ENCODE measurements around the gene SUSD1.
"Not testable (repeated sequence)": the region's sequence is repeated elsewhere in the genome, so short reads cannot be mapped to it uniquely, and the experiment has no call there.

SUSD1 gene

DNA sequence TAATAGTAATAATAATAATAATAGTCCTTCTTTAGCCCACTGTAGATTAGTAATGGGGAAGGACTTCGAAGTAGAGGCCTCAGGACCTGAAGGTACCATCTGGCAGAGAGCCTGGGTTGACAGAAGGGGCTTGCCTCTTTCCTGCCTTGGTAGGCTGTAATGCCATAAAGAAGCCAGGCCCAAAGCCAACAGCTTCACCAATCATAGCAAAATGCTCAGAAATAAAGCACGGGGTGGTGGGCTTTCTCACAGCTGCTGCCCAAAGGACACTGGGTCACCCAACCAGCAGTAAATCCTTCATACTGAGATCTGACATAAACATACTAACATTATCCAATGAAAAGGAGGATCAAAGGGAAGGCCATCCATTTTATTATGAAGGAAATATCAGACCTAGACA is 70.7 kb downstream of the SUSD1 start:
- FAIRE-seq (no peak), DNase-seq (ENCODE audit: insufficient read length, low spot score) (no peak)

DNA sequence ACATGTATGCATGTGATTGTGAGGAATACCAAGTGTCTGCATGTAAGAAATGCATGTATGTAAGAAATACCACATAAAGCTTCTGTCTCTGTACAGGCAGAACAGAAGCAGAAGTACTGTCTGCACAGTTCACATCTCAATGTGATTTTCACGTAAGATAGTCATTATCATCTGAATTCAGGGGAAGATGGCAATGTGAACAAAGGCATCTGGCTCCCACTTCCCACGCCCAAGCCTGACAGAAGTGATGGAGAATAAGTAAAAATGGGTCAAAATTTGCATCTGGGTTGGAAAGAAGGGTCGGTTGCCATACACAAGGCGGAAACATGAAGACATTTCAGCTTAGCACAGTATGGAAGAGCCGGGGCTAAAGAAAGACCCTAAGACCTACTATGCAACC is 71.7 kb downstream of the SUSD1 start:
- no peak for FAIRE-seq

DNA sequence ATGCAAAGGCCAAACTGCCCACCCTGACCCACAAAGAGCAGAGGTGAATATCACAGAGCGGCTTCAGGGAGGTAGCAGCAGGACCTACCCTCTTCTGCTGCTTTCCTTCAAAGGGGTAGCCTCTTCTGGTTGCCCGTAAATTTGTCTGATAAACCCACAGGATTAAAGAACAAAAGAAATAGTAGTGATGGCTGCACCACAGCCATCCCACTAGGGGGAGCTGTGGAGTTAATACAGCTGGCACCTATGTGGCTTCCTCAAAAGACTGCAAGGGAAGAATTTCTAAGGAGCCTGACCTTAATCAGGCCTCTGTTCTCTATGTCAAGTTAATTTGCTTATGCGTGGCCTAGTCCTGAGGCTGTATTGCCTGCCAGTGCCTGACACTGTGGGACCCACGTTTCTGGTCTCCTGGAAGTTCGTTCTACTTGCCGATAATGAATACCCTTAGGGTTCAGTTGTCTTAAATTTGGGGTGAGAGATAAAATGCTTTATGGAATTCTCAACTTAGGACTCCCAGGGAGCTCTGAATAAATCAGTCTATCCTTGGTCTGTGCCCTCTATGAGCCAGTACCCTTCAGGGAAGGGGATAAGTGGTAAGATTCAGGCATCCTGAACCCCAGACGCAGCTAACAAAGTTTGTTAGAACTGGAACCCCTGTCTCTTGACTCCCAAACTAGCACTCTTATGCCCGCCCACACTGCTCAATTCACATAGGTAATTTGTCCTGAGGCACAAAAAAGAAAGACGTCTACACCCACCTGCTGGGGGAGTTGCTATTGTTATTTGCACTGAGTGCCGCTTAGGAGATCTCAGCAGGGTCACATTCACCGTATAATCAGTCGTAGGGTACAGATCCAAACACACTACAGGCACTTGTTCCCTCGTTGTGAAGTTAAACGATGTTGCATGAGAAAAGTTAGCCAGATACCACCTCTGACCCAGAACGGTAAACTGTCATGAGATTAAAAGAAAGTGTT is 77.1 kb downstream of the SUSD1 start:
- FAIRE-seq (peak; percentile 92), DNase-seq (ENCODE audit: insufficient read length, low spot score) (peak; percentile 47)

More for the DNA sequence above, 71.7 kb downstream of the SUSD1 start:
- no peak for DNase-seq (ENCODE audit: insufficient read length, low spot score)

DNA sequence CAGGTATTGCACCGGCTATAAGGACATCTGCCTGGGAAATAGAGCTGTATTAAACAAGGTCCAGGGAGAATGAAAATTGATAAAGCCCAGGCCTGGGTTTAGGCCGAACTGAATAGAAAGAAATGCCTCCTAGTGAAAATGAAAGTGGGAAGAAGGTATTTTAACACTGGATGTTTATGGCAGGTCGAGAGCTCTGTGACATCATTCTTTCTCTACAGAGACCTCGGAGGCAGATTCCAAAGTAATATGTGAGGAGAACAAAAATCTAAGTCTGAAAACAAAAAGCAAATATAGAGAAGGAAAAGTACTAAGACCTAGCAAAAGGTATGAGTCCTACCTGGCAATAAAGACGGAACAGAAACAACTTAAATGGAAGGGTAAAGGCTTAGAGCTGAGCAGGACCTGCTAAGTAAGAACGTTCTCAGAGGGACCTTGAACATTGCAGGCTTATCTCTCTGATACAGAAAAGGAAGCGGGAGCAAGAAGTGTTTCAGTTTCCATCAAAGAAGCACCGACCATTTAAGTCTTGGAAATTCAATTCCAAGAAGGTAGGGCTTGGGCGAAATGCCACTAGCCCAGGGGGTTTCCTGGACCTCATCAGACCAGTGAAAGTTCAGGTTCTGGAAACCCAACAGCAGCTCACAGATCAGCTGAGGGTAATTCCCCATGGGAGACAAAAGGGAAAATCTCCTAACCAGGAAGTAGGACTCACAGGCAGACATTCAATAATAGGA is 80.0 kb downstream of the SUSD1 start:
- no peak for DNase-seq (ENCODE audit: insufficient read length, low spot score)
- no peak for FAIRE-seq

DNA sequence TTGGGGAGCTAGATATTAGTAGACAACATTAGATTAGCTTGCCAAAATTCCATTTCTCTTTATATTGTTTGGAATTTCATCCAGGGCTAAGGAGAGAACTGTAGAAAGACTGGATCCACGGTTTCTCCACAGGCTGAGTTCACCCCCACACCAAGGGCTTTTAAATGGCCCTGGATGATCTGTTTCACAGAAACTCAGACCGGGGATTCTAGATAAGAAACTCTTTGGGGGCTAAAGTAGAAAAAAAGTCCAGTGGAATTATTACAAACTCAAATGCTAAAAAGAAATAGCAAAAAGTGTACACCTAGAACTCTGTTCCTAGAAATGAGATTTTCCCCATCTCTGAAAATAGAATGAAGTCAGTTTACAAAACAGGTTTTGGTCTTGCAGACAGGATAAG is 80.9 kb downstream of the SUSD1 start:
- FAIRE-seq (no peak), DNase-seq (ENCODE audit: insufficient read length, low spot score) (no peak)

DNA sequence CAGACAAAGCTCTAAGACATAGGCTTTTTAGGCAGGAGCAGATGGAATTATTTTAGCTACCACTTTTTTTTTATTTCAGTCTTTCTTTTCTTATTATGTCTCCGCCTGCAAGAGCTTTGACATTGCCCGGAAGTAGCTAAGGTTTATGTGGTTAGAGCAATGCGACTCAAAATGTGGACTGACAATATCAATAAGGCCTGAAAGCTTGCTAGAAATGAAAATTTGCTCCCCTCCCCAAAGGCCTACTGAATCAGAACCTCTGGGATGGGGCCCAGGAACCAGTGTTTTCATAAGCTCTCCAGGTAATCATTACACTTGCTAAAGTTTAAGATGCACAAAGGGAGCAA is 81.3 kb downstream of the SUSD1 start:
- FAIRE-seq = no peak

DNA sequence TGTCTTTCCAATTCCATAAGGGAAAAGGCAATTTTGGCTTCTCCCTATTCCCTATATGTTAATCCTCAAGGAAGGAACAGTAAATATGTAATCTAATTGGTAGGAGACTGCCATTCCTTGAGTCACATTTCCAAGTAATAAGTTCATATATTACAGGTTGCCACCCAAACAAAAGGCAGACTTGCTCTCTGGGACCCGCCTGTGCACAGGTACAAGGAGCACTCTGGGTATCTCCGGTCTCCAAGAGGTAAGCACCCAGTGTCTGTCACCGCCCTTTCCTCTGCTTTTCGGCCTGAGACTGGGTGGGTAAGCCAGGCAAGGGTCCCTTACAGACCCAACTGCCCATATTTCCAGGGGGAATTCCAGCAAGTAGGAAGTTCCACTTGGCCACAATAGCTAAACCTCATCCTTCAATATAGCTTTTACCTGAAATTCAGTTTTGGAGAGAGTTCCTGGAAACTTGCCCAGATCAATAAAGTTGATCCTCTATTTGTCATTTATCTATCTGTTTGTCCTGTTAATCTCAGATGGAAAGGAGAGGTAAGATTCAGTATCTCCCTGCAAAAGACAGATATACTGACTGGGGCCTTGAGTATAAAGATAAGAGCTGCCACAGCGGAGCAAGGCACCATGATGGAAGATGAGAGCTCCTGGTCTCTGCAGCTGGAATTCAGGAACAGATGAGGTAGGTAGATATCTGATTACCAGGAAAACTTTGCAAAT is 81.8 kb downstream of the SUSD1 start:
- no peak for DNase-seq (ENCODE audit: insufficient read length, low spot score)
- no peak for FAIRE-seq

More for the DNA sequence above, 81.3 kb downstream of the SUSD1 start:
- DNase-seq (ENCODE audit: insufficient read length, low spot score) = no peak

DNA sequence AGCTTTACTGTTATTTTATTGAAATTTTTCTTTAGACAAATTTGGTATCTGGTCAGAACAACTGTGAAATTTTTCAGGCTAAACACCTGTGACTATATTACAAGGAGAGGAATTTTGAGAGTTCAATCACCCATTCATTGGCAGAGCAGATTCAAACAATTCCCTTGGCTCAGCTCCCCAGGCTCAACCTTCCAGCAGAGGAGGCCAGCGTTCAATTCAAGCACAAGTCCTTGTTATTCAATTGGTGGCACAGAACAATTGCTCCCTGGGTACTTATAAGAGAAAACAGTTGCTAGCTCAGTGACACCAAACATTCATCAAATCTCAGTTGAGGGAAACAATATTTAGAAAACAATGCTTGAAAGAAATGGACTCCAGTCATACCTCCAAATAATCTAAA is 83.3 kb downstream of the SUSD1 start:
- FAIRE-seq (no peak), DNase-seq (ENCODE audit: insufficient read length, low spot score) (no peak)

DNA sequence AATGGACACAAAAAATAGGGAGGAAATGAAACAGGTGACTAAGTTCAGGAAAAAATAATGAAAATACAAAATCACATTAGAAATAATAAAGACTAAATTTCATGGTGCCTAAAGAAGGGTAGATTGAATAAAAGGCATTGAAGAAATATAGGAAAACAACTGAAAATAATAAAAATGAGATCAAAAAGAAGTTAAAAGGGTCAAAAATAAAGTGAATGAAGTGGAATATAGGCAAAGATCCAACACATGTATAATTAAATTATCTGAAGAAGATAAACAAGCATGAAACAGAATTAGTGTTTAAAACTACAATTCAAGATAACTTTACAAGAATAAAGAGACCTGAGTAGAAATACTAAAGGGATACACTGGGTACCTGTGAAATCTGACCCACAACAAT is 87.6 kb downstream of the SUSD1 start:
- no peak for FAIRE-seq

DNA sequence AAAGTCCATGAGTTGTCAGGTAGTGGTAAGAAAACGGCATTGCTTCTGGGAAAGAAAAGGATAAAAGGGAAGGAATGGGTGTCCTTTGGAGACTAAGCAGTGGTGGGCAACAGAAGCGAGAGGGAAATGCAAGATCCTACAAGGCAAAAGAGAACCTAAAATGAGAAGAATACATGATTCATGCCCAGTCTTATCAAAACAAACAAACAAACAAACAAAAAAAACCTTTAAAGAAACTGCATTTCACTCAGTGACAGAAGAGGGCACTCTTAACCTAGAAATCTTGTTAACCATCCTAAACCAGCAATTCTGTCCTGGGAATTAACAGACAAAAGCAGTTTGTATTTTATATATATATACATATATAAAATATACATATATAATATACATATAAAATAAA is 88.5 kb downstream of the SUSD1 start:
- FAIRE-seq (peak; percentile 28), DNase-seq (ENCODE audit: insufficient read length, low spot score) (no peak)

More for the DNA sequence above, 87.6 kb downstream of the SUSD1 start:
- no peak for DNase-seq (ENCODE audit: insufficient read length, low spot score)

DNA sequence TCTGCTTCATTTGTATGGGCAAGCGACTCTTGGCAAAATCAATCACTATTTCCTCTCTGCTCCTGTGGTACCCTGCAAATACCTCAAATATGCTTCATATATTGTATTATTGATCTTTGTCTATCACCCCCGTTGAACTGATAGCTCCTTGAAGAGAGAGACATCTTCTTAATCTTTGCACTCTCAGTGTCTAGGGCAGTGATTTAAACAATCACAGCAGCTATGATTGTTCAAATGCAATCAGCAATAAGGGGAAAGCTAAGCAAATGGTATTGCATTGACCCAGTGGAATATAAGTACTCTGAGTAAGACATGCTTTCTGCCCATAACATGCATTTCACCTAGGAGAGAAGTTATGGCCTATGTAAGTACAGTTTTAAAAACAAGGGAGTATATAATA is 90.2 kb downstream of the SUSD1 start:
- DNase-seq (ENCODE audit: insufficient read length, low spot score) (no peak), FAIRE-seq (no peak)

DNA sequence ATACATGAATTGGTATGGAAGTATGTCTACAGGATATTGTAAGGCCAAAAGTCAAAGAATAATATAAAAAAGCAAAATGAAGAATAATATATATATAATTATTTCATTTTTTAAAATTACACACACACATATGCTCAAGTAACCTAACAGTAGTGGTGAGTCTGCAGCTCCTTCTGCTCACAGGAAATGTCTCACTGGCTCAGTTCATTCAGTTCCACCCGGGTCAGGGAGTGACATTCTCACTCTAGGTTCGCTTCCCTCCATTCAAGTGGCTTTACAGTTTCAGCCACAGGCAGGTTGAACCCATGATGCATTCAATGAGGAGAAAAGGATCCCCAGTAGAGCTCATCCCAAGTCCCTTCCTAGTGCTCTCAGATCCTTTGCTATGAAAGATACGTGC is 90.8 kb downstream of the SUSD1 start:
- DNase-seq (ENCODE audit: insufficient read length, low spot score) (no peak), FAIRE-seq (peak; percentile 57)

DNA sequence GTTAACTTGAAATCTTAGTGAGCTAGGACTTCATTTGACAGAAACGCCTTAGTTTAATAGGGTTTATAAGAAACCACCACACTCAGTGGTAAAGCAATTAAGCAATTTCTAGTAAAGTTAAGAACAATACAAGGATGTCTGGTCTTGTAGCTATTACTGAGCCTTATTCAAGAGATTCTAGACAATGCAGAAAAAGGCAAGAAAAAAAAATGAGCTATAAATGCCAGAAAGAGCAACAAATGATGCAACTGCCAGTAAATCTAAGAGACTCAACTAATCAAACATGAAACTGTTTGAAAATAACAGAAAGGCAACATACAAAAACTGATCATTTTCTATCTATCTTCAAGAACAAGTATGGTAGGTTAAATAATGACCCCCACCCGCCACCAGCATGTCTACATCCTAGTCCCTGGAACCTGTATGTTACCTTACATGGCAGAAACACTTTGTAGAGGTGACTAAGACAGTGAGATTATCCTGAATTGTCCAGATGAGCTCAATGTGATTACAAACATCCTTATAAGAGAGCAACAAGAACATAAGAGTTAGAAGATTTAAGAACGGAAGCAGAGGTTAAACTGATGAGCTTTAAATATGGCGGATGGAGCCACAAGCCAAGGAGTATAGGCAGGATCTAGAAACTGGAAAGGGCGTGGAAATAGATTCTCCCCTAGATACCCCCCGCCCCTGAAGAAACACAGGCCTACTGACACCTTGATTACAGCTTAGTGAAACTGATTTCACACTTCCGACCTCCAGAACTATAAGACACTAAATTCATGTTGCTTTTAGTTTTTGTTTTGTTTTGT is 93.0 kb downstream of the SUSD1 start:
- FAIRE-seq (no peak), DNase-seq (ENCODE audit: insufficient read length, low spot score) (no peak)

DNA sequence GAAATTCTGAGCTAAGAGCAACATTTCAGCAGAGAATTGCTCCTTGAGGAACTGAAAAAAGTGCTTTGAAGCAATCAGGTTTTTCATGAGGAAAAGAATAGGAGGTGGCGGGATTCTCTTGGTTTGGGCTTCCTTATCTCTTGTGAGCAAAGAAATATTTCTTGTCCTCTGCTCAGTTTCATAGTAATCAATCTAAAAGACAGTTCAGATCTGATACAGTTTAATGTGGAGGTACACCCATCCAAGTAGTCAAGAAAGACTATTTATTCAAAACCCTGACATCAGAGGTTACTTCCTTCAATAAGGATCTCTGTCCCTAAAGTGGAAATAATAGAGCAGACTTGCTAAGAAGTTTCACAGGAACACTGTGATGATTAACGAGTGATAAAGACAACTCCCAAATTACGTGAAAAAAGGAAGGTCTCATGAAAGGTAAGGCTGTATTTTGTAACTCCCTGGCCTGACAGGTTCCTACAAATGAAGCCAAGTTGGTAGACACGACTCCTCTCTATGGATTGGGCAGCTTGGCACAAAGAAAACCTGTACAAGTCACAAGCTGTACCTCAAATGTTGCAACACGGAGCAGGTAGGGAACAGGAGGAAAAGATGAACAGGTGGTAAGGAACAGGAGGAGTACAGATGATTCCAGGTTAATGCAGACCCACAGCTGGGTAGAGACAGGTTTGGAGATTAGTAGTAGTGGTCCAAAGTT is 94.1 kb downstream of the SUSD1 start:
- no peak for FAIRE-seq
- no peak for DNase-seq (ENCODE audit: insufficient read length, low spot score)

DNA sequence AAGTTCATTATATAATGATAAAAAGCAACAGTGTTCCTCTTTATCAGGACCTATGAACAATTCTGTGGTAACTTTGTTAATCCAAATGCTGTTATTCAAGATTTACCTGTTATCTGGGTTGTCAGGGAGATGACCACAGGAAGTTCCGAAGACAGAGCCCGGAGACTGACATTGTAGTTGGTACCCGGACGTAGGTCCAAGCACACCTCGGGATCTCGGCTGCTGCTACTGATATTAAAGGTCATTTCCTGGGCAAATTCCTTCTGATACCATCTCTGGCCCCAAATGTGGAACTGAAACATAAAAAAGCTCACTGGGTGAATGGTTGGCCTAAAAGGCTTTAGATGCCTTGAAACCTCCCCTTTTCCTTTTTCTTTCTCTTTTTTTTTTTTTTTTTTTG is 96.7 kb downstream of the SUSD1 start:
- DNase-seq (ENCODE audit: insufficient read length, low spot score) (peak; percentile 20), FAIRE-seq (peak; percentile 88)

DNA sequence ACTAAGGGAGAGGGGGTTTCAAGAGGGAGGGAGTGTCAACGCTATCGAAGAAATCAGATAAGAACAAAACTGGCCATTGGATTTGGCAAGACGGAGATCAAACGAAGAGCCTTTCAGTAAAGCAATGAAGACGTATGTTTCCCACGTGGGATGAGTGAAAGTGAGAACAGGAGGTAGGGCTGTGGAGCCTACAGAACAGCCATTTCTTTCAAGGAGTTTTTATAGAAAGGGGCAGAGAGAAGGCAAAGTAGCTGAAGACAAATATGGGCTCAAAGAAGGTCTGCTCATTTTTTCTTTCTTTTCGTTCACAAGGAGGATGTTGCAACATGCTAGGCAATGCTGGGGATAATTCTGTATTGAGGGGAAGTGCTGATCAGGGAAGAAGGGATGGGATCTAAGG is 98.3 kb downstream of the SUSD1 start:
- FAIRE-seq (peak; percentile 77), DNase-seq (ENCODE audit: insufficient read length, low spot score) (no peak)

DNA sequence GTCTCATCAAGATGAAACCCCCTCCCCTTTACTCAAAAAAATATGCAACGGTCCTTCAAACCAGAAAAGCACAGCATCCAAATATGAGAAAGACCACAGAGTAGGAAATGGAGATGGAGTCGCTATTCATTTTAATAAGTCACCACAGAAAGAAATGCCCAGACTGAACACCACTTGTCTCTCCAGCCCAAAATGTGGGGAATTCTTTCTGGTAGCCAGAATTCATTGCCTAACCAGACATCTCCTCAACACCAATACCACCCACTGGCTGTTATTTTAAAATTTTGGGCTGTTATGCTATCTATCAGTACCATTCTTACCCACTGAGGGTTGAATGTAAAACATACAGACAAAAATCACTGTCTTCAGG is 100.1 kb downstream of the SUSD1 start:
- no peak for FAIRE-seq

DNA sequence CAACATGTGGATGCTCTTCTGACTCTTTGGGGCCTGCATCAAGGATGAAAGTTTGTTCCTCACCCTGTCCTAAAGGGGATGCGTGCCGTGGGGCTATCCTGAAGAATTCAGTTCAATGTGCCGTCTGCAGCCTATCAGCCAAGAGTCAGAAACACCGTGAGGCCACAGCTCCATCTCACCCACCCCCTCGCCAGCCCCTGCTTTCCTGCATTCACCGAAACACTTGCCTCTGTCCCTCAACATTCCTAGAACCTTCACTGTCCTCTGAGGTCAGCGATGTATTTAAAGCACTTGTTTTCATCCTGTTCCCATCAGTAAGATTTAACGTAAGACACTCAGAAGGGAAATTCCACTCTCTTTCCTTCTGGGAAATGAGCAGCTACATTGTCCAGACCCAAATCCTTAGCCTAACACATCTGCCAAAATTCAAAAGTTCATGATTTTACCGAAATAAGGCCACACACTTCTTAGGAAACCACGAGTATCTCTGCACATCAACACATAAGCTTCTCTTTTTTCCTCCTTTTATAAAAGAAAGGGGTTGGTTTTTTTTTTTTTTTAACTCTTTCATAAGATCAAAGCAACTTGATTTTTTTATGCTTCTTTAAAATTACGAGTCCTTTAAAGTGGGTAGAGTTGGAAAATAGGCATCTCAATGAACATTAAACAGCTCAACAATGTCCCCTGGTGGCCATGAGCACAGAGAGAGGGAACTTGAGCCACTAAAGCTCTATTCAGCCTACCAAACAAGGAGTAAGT is 100.7 kb downstream of the SUSD1 start:
- DNase-seq (ENCODE audit: insufficient read length, low spot score) = no peak
- peak; percentile 80 for FAIRE-seq

More for the DNA sequence above, 100.1 kb downstream of the SUSD1 start:
- no peak for DNase-seq (ENCODE audit: insufficient read length, low spot score)

DNA sequence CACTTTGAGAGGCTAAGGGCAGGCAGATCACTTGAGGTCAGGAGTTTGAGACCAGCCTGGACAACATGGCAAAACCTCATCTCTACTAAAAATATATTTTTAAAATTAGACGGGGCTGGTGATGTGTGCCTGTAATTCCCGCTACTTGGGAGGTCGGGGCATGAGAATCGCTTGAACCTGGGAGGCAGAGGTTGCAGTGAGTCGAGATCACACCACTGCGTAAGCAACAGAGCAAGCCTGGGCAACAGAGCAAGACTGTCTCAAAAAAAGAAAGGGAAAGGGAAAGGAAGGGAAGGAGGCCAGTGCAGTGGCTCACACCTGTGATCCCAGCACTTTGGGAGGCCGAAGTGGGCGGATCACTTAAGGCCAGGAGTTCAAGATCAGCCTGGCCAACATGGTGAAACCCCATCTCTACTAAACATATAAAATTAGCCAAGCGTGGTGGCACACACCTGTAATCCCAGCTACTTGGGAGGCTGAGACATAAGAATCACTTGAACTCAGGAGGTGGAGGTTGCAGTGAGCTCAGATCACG is 101.4 kb downstream of the SUSD1 start:
- FAIRE-seq; DNase-seq (ENCODE audit: insufficient read length, low spot score): not testable (repeated sequence)
